SH-SY5Y (cell line): ENCODE data around the gene WAPL.

Experiments
- GATA2 ChIP-seq: IDR thresholded peaks from 2 replicates; pipeline ENCODE4 v1.6.1; 2011; ENCODE audit warnings: mild to moderate bottlenecking, low read depth, low read length
- GATA3 ChIP-seq: IDR thresholded peaks from 2 replicates; pipeline ENCODE4 v1.6.1; 2011; ENCODE audit warnings: low read depth, mild to moderate bottlenecking, low read length, moderate library complexity

- TF ChIP-seq GATA2 (no peak), GATA3 (no peak)
These were observed 41.0 kb downstream of the WAPL start for GRCh38 chr10:86480571-86480970.
